AG04449 (cell line): ENCODE measurements around the gene MMP25.

Experiments used
- CTCF ChIA-PET: fragments of 350-600 bp; formaldehyde crosslinking; extraction: SDS; loops from one replicate; lab custom pipeline; 2021; ENCODE audit warnings: antibody characterized with exemption; lab: Yijun Ruan, JAX
- POLR2A ChIA-PET: fragments of 400-600, 350-600 bp; formaldehyde crosslinking; extraction: SDS; loops from one replicate; lab custom pipeline; 2020; ENCODE audit warnings: antibody characterized with exemption, inconsistent platforms; lab: Yijun Ruan, JAX
- DNase-seq: peaks from one replicate; pipeline ENCODE4 v3.0.0-alpha.2; 2010; ENCODE audit warnings: low read depth, low spot score
- H3K4me3 ChIP-seq: 2 replicates; pipeline ENCODE4 v1.5.1; 2011; ENCODE audit warnings: low read depth, mild to moderate bottlenecking, control low read depth, low read length
- TF ChIP-seq, protein P1 (sequence below): IDR thresholded peaks from one replicate; pipeline ENCODE4 v1.5.1; 2011; ENCODE audit warnings: mild to moderate bottlenecking, moderate library complexity, low read length, control low read depth, inconsistent platforms; ENCODE audit not compliant: insufficient read depth; ENCODE audit errors: missing control alignments

MMP25 gene

DNA sequence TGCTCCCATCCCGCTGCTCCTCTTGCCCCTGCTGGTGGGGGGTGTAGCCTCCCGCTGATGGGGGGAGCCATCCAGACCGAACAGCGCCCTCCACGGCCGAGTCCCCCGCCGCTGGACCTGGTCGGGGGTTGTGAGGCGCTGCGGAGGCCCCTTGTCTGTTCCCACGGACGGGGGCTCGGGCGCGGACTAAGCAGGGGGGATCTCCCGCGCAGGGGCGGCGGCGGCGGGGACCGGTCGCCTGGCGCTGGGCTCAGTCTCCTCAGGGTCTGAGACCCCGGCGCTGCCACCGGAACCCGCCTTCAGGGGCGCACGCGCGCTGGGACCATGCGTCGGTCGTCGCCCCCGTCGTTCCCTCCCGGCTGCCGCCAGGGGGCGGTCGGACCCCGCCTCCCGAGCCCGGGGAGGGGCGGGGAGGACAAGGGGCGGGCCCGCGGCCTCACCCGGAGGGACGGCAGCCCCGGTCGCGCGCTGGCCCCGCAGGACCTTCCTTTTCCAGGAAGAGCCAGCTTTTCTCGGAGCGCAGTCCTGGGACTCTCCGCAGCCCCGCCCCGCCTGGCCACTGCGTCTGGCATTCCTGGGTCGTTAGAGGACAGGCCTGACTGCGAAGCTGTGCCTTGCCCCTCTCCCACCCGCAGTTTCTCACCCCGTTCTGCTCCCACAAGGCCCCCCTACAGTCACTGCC is 12.8 kb downstream of the MMP25 start:
- ChIA-PET CTCF (interaction anchor here (0.5 to 5.0 kb wide), 46 partner anchors 8 to 208 kb away, joined by 3 to 88 read pairs (median 5); partner anchors contain the start of genes HCFC1R1, THOC6, ZNF205 and ZNF213), POLR2A (interaction anchor here (1.3 to 1.7 kb wide), 2 partner anchors 69 to 76 kb away, joined by 4 to 5 read pairs; partner anchors contain the start of gene ZNF213)
- DNase-seq, result peak; percentile 16
- peak overlapping the region; percentile 81 for H3K4me3 ChIP-seq
- TF ChIP-seq, protein P1, sequence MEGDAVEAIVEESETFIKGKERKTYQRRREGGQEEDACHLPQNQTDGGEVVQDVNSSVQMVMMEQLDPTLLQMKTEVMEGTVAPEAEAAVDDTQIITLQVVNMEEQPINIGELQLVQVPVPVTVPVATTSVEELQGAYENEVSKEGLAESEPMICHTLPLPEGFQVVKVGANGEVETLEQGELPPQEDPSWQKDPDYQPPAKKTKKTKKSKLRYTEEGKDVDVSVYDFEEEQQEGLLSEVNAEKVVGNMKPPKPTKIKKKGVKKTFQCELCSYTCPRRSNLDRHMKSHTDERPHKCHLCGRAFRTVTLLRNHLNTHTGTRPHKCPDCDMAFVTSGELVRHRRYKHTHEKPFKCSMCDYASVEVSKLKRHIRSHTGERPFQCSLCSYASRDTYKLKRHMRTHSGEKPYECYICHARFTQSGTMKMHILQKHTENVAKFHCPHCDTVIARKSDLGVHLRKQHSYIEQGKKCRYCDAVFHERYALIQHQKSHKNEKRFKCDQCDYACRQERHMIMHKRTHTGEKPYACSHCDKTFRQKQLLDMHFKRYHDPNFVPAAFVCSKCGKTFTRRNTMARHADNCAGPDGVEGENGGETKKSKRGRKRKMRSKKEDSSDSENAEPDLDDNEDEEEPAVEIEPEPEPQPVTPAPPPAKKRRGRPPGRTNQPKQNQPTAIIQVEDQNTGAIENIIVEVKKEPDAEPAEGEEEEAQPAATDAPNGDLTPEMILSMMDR, result peak; percentile 91

DNA sequence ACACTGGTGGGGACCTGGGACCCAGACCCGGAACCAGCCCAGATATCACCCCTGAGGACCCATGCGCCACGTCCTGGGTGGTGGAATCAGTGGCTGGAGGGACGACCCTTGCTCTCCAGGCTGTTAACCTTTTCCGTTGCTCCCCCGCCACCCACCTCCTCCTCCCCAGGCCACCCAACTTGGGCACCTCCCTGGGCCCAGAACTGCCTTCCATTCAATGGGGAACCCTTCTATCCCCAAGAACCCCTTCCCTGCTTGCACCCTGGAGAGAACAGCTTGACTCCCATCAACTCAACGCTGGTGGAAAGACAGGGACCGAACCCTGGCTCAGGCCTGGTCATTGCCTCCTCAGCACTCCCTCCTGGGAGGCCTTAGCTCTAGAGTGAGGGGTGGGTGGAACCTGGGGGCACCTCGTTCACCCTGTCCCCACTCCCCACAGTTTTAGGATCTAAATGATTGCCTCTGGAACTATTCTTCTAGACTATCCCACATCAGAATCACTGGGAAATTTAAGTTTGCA is 13.4 kb downstream of the MMP25 start:
- no peak for DNase-seq
- POLR2A ChIA-PET, result interaction anchor here (1.7 kb wide), 1 partner anchor 75 kb away, joined by 5 read pairs; the partner anchor contains the start of gene ZNF213

DNA sequence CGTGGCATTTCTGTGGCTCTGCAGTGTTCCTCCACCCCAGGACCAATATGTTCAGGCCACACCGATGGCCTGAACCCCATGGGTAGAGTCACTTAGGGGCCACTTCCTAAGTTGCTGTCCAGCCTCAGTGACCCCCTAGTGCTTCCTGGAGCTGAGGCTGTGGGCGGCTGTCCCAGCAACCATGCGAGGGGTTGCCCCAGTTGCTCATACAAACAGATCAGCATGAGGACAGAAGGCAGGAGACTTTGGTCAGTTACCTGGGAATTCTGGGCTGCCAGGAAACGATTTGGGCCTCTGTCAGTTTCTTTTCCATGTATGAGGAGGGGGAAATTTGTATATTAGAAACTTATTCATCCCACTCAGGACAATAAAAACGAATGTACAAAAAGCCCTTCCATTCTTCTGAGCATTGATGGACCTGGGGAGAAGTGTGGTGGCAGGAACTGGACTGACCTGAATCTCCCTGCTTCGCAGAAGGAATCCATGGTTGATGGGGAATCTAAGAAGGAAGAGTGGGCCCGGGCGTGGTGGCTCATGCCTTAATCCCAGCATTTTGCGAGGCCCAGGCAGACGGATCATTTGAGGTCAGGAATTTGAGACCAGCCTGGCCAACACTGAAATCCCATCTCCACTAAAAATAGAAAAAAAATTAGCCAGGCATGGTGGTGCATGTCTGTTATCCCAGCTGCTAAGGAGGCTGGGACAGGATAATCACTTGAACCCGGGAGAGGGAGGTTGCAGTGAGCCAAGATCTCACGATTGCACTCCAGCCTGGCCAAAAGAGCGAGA is 14.2 kb downstream of the MMP25 start:
- CTCF ChIA-PET, result interaction anchor here (0.9 to 5.0 kb wide), 27 partner anchors 9 to 207 kb away, joined by 3 to 88 read pairs (median 7); partner anchors contain the start of genes HCFC1R1, THOC6, ZNF205 and ZNF213
- DNase-seq, result no peak
- H3K4me3 ChIP-seq, result no peak overlapping the region
- POLR2A ChIA-PET, result no interaction called here
- TF ChIP-seq, protein P1, result no peak

More for the DNA sequence above, 13.4 kb downstream of the MMP25 start:
- TF ChIP-seq, protein P1, result no peak
- peak overlapping the region; percentile 52 for H3K4me3 ChIP-seq
- CTCF ChIA-PET, result interaction anchor here (0.7 to 5.0 kb wide), 34 partner anchors 8 to 207 kb away, joined by 3 to 88 read pairs (median 6); partner anchors contain the start of genes HCFC1R1, THOC6, ZNF205 and ZNF213

DNA sequence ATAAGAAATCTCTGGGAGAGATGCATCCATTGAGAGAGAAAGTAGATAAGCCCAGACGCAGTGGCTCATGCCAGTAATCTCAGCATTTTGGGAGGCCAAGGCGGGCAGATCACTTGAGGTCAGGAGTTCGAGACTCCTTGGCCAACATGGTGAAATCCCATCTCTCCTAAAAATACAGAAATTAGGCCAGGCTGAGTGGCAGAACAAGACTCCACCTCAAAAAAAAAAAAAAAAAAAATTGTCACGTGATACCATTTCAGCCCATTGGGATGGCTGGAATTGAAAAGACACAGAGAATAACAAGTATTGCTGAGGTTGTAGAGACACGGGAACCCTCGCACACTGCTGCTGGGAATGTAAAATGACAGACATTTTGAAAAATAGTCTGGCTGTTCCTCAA is 16.2 kb downstream of the MMP25 start:
- CTCF ChIA-PET, result interaction anchor here (1.4 to 4.6 kb wide), 4 partner anchors 18 to 66 kb away, joined by 3 to 26 read pairs (median 6); no protein-coding TSS in a partner anchor
- DNase-seq, result no peak

DNA sequence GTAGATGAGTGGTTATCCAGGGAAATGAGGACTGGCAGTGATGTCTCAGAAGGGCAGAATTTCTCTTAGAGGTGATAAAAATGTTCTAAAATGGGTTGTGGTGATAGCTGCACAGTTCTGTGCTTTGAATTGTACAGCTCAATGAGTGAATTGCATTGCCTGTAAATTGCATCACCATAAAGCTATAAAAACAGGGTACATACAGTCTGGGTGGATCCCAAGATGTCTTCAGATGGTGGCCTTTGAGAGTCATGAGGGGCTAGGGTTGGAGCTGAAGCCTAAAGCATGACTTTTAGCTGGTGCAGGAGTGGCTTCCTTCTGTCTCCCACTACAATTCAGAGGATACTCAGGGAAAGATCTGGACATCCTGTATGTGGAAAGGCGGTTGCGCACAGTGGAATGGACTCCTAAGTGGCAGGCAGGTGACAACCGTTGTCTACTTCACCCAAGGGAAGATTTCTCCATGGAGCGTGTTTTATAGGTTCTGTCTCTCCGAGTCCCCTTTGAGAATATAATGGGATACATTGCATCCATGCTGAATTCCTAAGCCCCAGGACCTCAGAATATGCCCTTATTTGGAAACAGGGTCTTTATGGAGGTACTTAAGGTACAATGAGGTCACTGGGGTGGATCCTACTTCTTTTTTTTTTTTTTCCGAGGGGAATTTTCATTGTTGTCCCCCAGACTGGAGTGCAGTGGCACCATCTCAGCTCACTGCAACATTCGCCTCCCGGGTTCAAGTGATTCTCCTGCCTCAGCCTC is 17.4 kb downstream of the MMP25 start:
- ChIA-PET CTCF (interaction anchor here (0.6 to 4.6 kb wide), 8 partner anchors 16 to 286 kb away, joined by 3 to 26 read pairs (median 4); partner anchors contain the start of gene ZSCAN10), POLR2A (no interaction called here)
- TF ChIP-seq, protein P1, result no peak
- H3K4me3 ChIP-seq, result no peak overlapping the region
- DNase-seq, result no peak

More for the DNA sequence above, 16.2 kb downstream of the MMP25 start:
- TF ChIP-seq, protein P1, result no peak
- POLR2A ChIA-PET, result no interaction called here
- H3K4me3 ChIP-seq, result no peak overlapping the region
